Activated B cell treated with CpG ODN at 0.5 μM for 24 hours (primary cell): ENCODE measurements around the gene SCGN. TPM values are rescaled to one million over a fixed set of nuclear protein-coding genes. Genes with fewer than 3 reads are reported as not detected.

Experiments used
- ATAC-seq: fragments of 200-7000 bp; cut with Tn5 transposase; one replicate; pipeline ENCODE4 v1.10.0; 2021; ENCODE audit warnings: low read depth, mild to moderate bottlenecking, moderate library complexity
- CTCF ChIA-PET: fragments of 350-600 bp; sonication (Branson Sonifier 250); formaldehyde crosslinking; loops from one replicate; lab custom pipeline; 2021; ENCODE audit warnings: antibody characterized with exemption; lab: Charles Lee
- POLR2A ChIA-PET: fragments of 350-600 bp; sonication (Branson Sonifier 250); formaldehyde crosslinking; loops from one replicate; lab custom pipeline; 2021; ENCODE audit warnings: antibody characterized with exemption; lab: Charles Lee
- DNase-seq: peaks from one replicate; pipeline ENCODE4 v3.0.0; 2022
- H3K27ac Mint-ChIP-seq: one replicate; pipeline ENCODE4 v1.8.0; 2020; ENCODE audit warnings: mixed read lengths
- H3K27me3 Mint-ChIP-seq: one replicate; pipeline ENCODE4 v1.8.0; 2021; ENCODE audit warnings: mixed read lengths
- H3K36me3 Mint-ChIP-seq: one replicate; pipeline ENCODE4 v1.8.0; 2021; ENCODE audit warnings: low read depth, mixed read lengths
- H3K4me1 Mint-ChIP-seq: one replicate; pipeline ENCODE4 v1.8.0; 2021; ENCODE audit warnings: mixed read lengths
- H3K4me3 Mint-ChIP-seq: one replicate; pipeline ENCODE4 v1.8.0; 2020; ENCODE audit warnings: mild to moderate bottlenecking, mixed read lengths
- H3K9me3 Mint-ChIP-seq: one replicate; pipeline ENCODE4 v1.8.0; 2020; ENCODE audit warnings: mixed read lengths
- CTCF ChIP-seq: fragments of 200-600 bp; IDR thresholded peaks from one replicate; pipeline ENCODE4 v1.8.0; 2022; ENCODE audit warnings: antibody characterized with exemption, mild to moderate bottlenecking
- intact Hi-C: fragments of 100-400 bp; cut with micrococcal nuclease; formaldehyde crosslinking; loops from one replicate; pipeline ENCODE4 v1.15.1; 2024
- total RNA-seq: library from RNA; stranded (reverse); gene quantifications from 2 replicates; pipeline ENCODE4 v1.2.3, GENCODE V29; 2022

SCGN gene
- total RNA-seq, 1 donor from 2014 or later, result not detected

- intact Hi-C loops, result no loop called here
- ATAC-seq, result no peak
- Mint-ChIP-seq H3K9me3 (peaks cover 8% of the 10 kb centered on the region), H3K4me3 (no peak overlapping the region), H3K4me1 (no peaks in the 10 kb centered on the region), H3K27ac (no peak overlapping the region), H3K27me3 (peaks cover 49% of the 10 kb centered on the region), H3K36me3 (peaks cover 1% of the 10 kb centered on the region)
- no peak for TF ChIP-seq CTCF
- ChIA-PET POLR2A (no interaction called here), CTCF (interaction anchor here (1.0 kb wide), 1 partner anchor 13 kb away, joined by 4 read pairs; no protein-coding TSS in a partner anchor)
- DNase-seq, result no peak
Measured at GRCh38 chr6:25731721-25732120, 79.7 kb downstream of the SCGN start.

GRCh38 chr6:25732468-25733198 is 80.6 kb downstream of the SCGN start:
- ATAC-seq (no peak), DNase-seq (no peak)
- ChIA-PET POLR2A (no interaction called here), CTCF (interaction anchor here (0.7 kb wide), 1 partner anchor 12 kb away, joined by 3 read pairs; no protein-coding TSS in a partner anchor)
- Mint-ChIP-seq H3K27ac (no peak overlapping the region), H3K36me3 (peaks cover 1% of the 10 kb centered on the region), H3K27me3 (peaks cover 45% of the 10 kb centered on the region), H3K4me1 (no peaks in the 10 kb centered on the region), H3K4me3 (no peak overlapping the region), H3K9me3 (peaks cover 14% of the 10 kb centered on the region)
- TF ChIP-seq CTCF, result no peak
- intact Hi-C loops, result no loop called here

GRCh38 chr6:25735261-25735660 is 83.2 kb downstream of the SCGN start:
- ATAC-seq, result no peak
- H3K27me3 Mint-ChIP-seq, result peaks cover 41% of the 10 kb centered on the region
- intact Hi-C loops, result no loop called here
- no peak overlapping the region for H3K4me3 Mint-ChIP-seq
- peaks cover 15% of the 10 kb centered on the region for H3K9me3 Mint-ChIP-seq
- TF ChIP-seq CTCF, result no peak
- no peak overlapping the region for H3K27ac Mint-ChIP-seq
- peaks cover 1% of the 10 kb centered on the region for H3K36me3 Mint-ChIP-seq
- POLR2A ChIA-PET, result no interaction called here
- no peak for DNase-seq
- H3K4me1 Mint-ChIP-seq, result no peaks in the 10 kb centered on the region
- CTCF ChIA-PET, result no interaction called here

- ATAC-seq (no peak), DNase-seq (no peak)
- Mint-ChIP-seq H3K27me3 (peaks cover 8% of the 10 kb centered on the region), H3K36me3 (no peaks in the 10 kb centered on the region), H3K4me1 (no peaks in the 10 kb centered on the region), H3K9me3 (peaks cover 4% of the 10 kb centered on the region), H3K27ac (no peak overlapping the region), H3K4me3 (no peak overlapping the region)
- no peak for TF ChIP-seq CTCF
- intact Hi-C loops, result no loop called here
- ChIA-PET CTCF (no interaction called here), POLR2A (no interaction called here)
Measured at GRCh38 chr6:25743868-25744267, 91.9 kb downstream of the SCGN start.

GRCh38 chr6:25745836-25746235 is 93.8 kb downstream of the SCGN start:
- Mint-ChIP-seq H3K27ac (no peak overlapping the region), H3K4me1 (peaks cover 13% of the 10 kb centered on the region), H3K27me3 (peaks cover under 1% of the 10 kb centered on the region), H3K4me3 (no peak overlapping the region), H3K36me3 (no peaks in the 10 kb centered on the region), H3K9me3 (peaks cover 4% of the 10 kb centered on the region)
- DNase-seq, result no peak
- no peak for ATAC-seq
- no peak for TF ChIP-seq CTCF
- ChIA-PET POLR2A (no interaction called here), CTCF (no interaction called here)
- intact Hi-C loops, result no loop called here
